ENCODE measurements around the gene MTERF4. TPM values are rescaled to one million over a fixed set of nuclear protein-coding genes. Genes with fewer than 3 reads are reported as not detected.

Gene MTERF4
- total RNA-seq, 1 donor from 2014 or later = 42.2 TPM

- Mint-ChIP-seq H3K27me3 (ENCODE audit: insufficient read depth, low read depth) (peaks cover 3% of the 10 kb centered on the region), H3K9me3 (no peaks in the 10 kb centered on the region), H3K36me3 (no peaks in the 10 kb centered on the region), H3K27ac (no peak overlapping the region), H3K4me1 (peaks cover 25% of the 10 kb centered on the region), H3K4me3 (peak overlapping the region; percentile 98)
- Histone ChIP-seq H3F3A (ENCODE audit: low read depth) (peaks cover 5% of the 10 kb centered on the region), H3K9me3 (ENCODE audit: low read depth) (no peaks in the 10 kb centered on the region), H3K9ac (no peak overlapping the region), H2AFZ (replicated peaks) (peak overlapping the region; percentile 75), H3K4me1 (peaks cover 10% of the 10 kb centered on the region), H3K79me2 (ENCODE audit: low read depth) (peaks cover 43% of the 10 kb centered on the region), H3K27ac (no peak overlapping the region), H3K27me3 (peaks cover 10% of the 10 kb centered on the region), H3K36me3 (no peaks in the 10 kb centered on the region), H3K4me3 (peak overlapping the region; percentile 87), H4K20me1 (ENCODE audit: low read depth) (peaks cover 9% of the 10 kb centered on the region), H3K4me2 (peak overlapping the region; percentile 88)
- DNase-seq (ENCODE audit: low spot score) = no peak
- TF ChIP-seq CTCF (IDR thresholded peaks at IDR 0.05) (no peak), EZH2 (IDR thresholded peaks at IDR 0.05) (no peak), EZH2phosphoT487 (IDR thresholded peaks at IDR 0.05) (no peak)
These were observed 47.5 kb upstream of the MTERF4 start for GRCh38 chr2:241149675-241149924.

- TF ChIP-seq EZH2phosphoT487 (IDR thresholded peaks at IDR 0.05) (no peak), CTCF (IDR thresholded peaks at IDR 0.05) (no peak), EZH2 (IDR thresholded peaks at IDR 0.05) (peak; percentile 48)
- Histone ChIP-seq H3K4me3 (peak within 1 kb of the TSS; percentile 87), H3K9me3 (ENCODE audit: low read depth) (no peaks in the 10 kb centered on the region), H3K4me1 (peaks cover 10% of the 10 kb centered on the region), H3K9ac (peak within 1 kb of the TSS; percentile 14), H3K4me2 (peak within 1 kb of the TSS; percentile 88), H4K20me1 (ENCODE audit: low read depth) (peaks cover 9% of the 10 kb centered on the region), H3K79me2 (ENCODE audit: low read depth) (peaks cover 43% of the 10 kb centered on the region), H3F3A (ENCODE audit: low read depth) (peaks cover 5% of the 10 kb centered on the region), H3K27me3 (peaks cover 10% of the 10 kb centered on the region), H3K27ac (no peak within 1 kb of the TSS), H3K36me3 (no peaks in the 10 kb centered on the region), H2AFZ (replicated peaks) (peak within 1 kb of the TSS; percentile 75)
- peaks cover 3% of the 10 kb centered on the region for H3K27me3 Mint-ChIP-seq (ENCODE audit: insufficient read depth, low read depth)
- H3K27ac Mint-ChIP-seq = no peak within 1 kb of the TSS
- peaks cover 25% of the 10 kb centered on the region for H3K4me1 Mint-ChIP-seq
- no peaks in the 10 kb centered on the region for H3K36me3 Mint-ChIP-seq
- DNase-seq (ENCODE audit: low spot score) = peak; percentile 98
- H3K9me3 Mint-ChIP-seq = no peaks in the 10 kb centered on the region
- H3K4me3 Mint-ChIP-seq = peak within 1 kb of the TSS; percentile 98
These were observed 47.0 kb upstream of the MTERF4 start, which contains the start of gene PASK for GRCh38 chr2:241148891-241149674. Gene PASK, minus strand, starts transcription at chr2:241149472. Its CDS starts 6,440 bp downstream, at chr2:241143032.

GRCh38 chr2:241148239-241148638 lies 46.2 kb upstream of the MTERF4 start:
- Mint-ChIP-seq H3K4me3 (peak overlapping the region; percentile 98), H3K36me3 (no peaks in the 10 kb centered on the region), H3K4me1 (peaks cover 25% of the 10 kb centered on the region), H3K27me3 (ENCODE audit: insufficient read depth, low read depth) (peaks cover 3% of the 10 kb centered on the region), H3K27ac (no peak overlapping the region), H3K9me3 (no peaks in the 10 kb centered on the region)
- peaks cover 5% of the 10 kb centered on the region for H3F3A ChIP-seq (ENCODE audit: low read depth)
- peaks cover 10% of the 10 kb centered on the region for H3K27me3 ChIP-seq
- peak overlapping the region; percentile 75 for H2AFZ ChIP-seq (replicated peaks)
- H3K27ac ChIP-seq = no peak overlapping the region
- H3K36me3 ChIP-seq = no peaks in the 10 kb centered on the region
- peak overlapping the region; percentile 88 for H3K4me2 ChIP-seq
- H3K4me1 ChIP-seq = peaks cover 10% of the 10 kb centered on the region
- H4K20me1 ChIP-seq (ENCODE audit: low read depth) = peaks cover 9% of the 10 kb centered on the region
- H3K4me3 ChIP-seq = peak overlapping the region; percentile 87
- DNase-seq (ENCODE audit: low spot score) = no peak
- peaks cover 43% of the 10 kb centered on the region for H3K79me2 ChIP-seq (ENCODE audit: low read depth)
- H3K9me3 ChIP-seq (ENCODE audit: low read depth) = no peaks in the 10 kb centered on the region
- TF ChIP-seq EZH2 (IDR thresholded peaks at IDR 0.05) (no peak), CTCF (IDR thresholded peaks at IDR 0.05) (no peak), EZH2phosphoT487 (IDR thresholded peaks at IDR 0.05) (no peak)
- peak overlapping the region; percentile 14 for H3K9ac ChIP-seq

Data from neural progenitor cell (in vitro differentiated cells).